GM21717 (cell line): ENCODE data around the gene SYNDIG1L.

Experiments
- ATAC-seq: cut with Tn5 transposase; IDR thresholded peaks from one replicate; pipeline ENCODE4 v1.9.1; 2021; ENCODE audit warnings: mild to moderate bottlenecking, moderate library complexity; ENCODE audit not compliant: unreplicated experiment

Gene SYNDIG1L

GRCh38 chr14:74364271-74364880, 61.6 kb downstream of the SYNDIG1L start:
- no peak for ATAC-seq

- no peak for ATAC-seq
These were observed 63.6 kb downstream of the SYNDIG1L start for GRCh38 chr14:74362361-74362915.

- ATAC-seq: no peak
These were observed 65.8 kb downstream of the SYNDIG1L start for GRCh38 chr14:74360163-74360562.

- ATAC-seq: no peak
These were observed 67.7 kb downstream of the SYNDIG1L start for GRCh38 chr14:74358176-74358829.

GRCh38 chr14:74357585-74357984, 68.4 kb downstream of the SYNDIG1L start:
- ATAC-seq: no peak

GRCh38 chr14:74356892-74357575, 69.0 kb downstream of the SYNDIG1L start:
- ATAC-seq: no peak
